Erythroblast (primary cell): Measurements from ENCODE around the gene MMS22L.

Experiments
- GATA1 ChIP-seq: IDR thresholded peaks from 2 replicates; pipeline ENCODE4 v1.6.1; 2011; ENCODE audit warnings: low read depth, mild to moderate bottlenecking, control low read depth, low read length, moderate library complexity
- POLR2A ChIP-seq: IDR thresholded peaks from 2 replicates; pipeline ENCODE4 v1.6.1; 2011; ENCODE audit warnings: mild to moderate bottlenecking, low read length

- no peak for TF ChIP-seq POLR2A
- TF ChIP-seq GATA1: no peak
These were observed 51.1 kb downstream of the MMS22L start for GRCh38 chr6:97231911-97232310.
